HG03457 (cell line): ENCODE data around the gene RUSF1.
"Not testable (repeated sequence)": the region's sequence is repeated elsewhere in the genome, so short reads cannot be mapped to it uniquely, and the experiment has no call there.

ENCODE experiments used
- ATAC-seq: cut with Tn5 transposase; IDR thresholded peaks from one replicate; pipeline ENCODE4 v1.9.1; 2021; ENCODE audit warnings: moderate number of reproducible peaks; ENCODE audit not compliant: unreplicated experiment

Gene RUSF1

GRCh38 chr16:31487720-31488467 is 20.3 kb downstream of the RUSF1 start:
- peak; percentile 73 for ATAC-seq

- ATAC-seq = no peak
Measured at GRCh38 chr16:31487071-31487719, 21.0 kb downstream of the RUSF1 start.

- ATAC-seq = no peak
Measured at GRCh38 chr16:31486045-31486444, 22.1 kb downstream of the RUSF1 start.

- no peak for ATAC-seq
Measured at GRCh38 chr16:31485571-31485970, 22.6 kb downstream of the RUSF1 start.

- no peak for ATAC-seq
Measured at GRCh38 chr16:31484491-31485171, 23.6 kb downstream of the RUSF1 start.

- not testable (repeated sequence) for ATAC-seq
Measured at GRCh38 chr16:31484048-31484447, 24.1 kb downstream of the RUSF1 start.

- ATAC-seq = no peak
Measured at GRCh38 chr16:31483081-31483480, 25.1 kb downstream of the RUSF1 start, which contains the start of gene SLC5A2. TSS of gene SLC5A2 (plus strand) at chr16:31483123. CDS start at chr16:31483137, 14 bp downstream.

GRCh38 chr16:31480851-31481536 is 27.2 kb downstream of the RUSF1 start:
- ATAC-seq = no peak

GRCh38 chr16:31479751-31480150 is 28.4 kb downstream of the RUSF1 start:
- ATAC-seq = no peak

GRCh38 chr16:31478956-31479355 is 29.2 kb downstream of the RUSF1 start:
- ATAC-seq = no peak

GRCh38 chr16:31477220-31478216 is 30.7 kb downstream of the RUSF1 start:
- no peak for ATAC-seq

- peak; percentile 58 for ATAC-seq
Measured at GRCh38 chr16:31476303-31477219, 31.6 kb downstream of the RUSF1 start.

- no peak for ATAC-seq
Measured at GRCh38 chr16:31475946-31476302, 32.3 kb downstream of the RUSF1 start.

- ATAC-seq = no peak
Measured at GRCh38 chr16:31474773-31475738, 33.1 kb downstream of the RUSF1 start.

- no peak for ATAC-seq
Measured at GRCh38 chr16:31474173-31474714, 33.9 kb downstream of the RUSF1 start.

GRCh38 chr16:31473264-31473984 is 34.8 kb downstream of the RUSF1 start:
- no peak for ATAC-seq

GRCh38 chr16:31472709-31473203 is 35.4 kb downstream of the RUSF1 start:
- ATAC-seq = no peak
